Neuronal stem cell (in vitro differentiated cells): ENCODE measurements around the gene WNT6.

Experiments
- DNase-seq: peaks from one replicate; pipeline ENCODE4 v3.0.0-alpha.2; 2013; ENCODE audit warnings: low spot score
- H2AFZ ChIP-seq: one replicate; pipeline ENCODE4 v1.6.1; 2013; ENCODE audit warnings: mild to moderate bottlenecking, low read length, inconsistent platforms
- H2AK5ac ChIP-seq: 2 replicates; pipeline ENCODE4 v1.6.1; 2013; ENCODE audit warnings: low read depth, mild to moderate bottlenecking, inconsistent platforms, low read length, moderate library complexity, mixed read lengths
- H2BK120ac ChIP-seq: 2 replicates; pipeline ENCODE4 v1.6.1; 2013; ENCODE audit warnings: low read depth, mild to moderate bottlenecking, inconsistent platforms, low read length, moderate library complexity, mixed read lengths
- H2BK12ac ChIP-seq: one replicate; pipeline ENCODE4 v1.6.1; 2013; ENCODE audit warnings: low read length, inconsistent platforms
- H2BK15ac ChIP-seq: 2 replicates; pipeline ENCODE4 v1.6.1; 2013; ENCODE audit warnings: mild to moderate bottlenecking, low read length, inconsistent platforms, mixed read lengths
- H2BK5ac ChIP-seq: one replicate; pipeline ENCODE4 v1.6.1; 2013; ENCODE audit warnings: inconsistent platforms, mild to moderate bottlenecking, low read length, moderate library complexity
- H3K14ac ChIP-seq: one replicate; pipeline ENCODE4 v1.6.1; 2013; ENCODE audit warnings: low read length, inconsistent platforms
- H3K18ac ChIP-seq: 2 replicates; pipeline ENCODE4 v1.6.1; 2013; ENCODE audit warnings: low read length, inconsistent platforms
- H3K23ac ChIP-seq: 2 replicates; pipeline ENCODE4 v1.6.1; 2013; ENCODE audit warnings: low read depth, mild to moderate bottlenecking, mixed read lengths, low read length, inconsistent platforms; ENCODE audit not compliant: poor library complexity
- H3K27ac ChIP-seq: replicated peaks from 3 replicates; pipeline ENCODE4 v1.5.1; 2013; ENCODE audit warnings: low read length, inconsistent platforms
- H3K27me3 ChIP-seq, 3 experiments: 2 replicates each; pipeline ENCODE4 v1.6.1; 2013; ENCODE audit warnings: low read length in 3 of 3, mild to moderate bottlenecking in 2 of 3, inconsistent platforms in 1 of 3, low read depth in 1 of 3, mixed read lengths in 1 of 3, moderate library complexity in 1 of 3; ENCODE audit not compliant: control insufficient read depth in 3 of 3, insufficient read depth in 3 of 3
- H3K36me3 ChIP-seq, 2 donors: replicated peaks in 1 of 2; 2 replicates each; pipeline ENCODE4 v1.6.1; 2013; ENCODE audit warnings: low read length in 2 of 2; ENCODE audit not compliant: control insufficient read depth in 2 of 2, insufficient read depth in 2 of 2
- H3K4ac ChIP-seq: 2 replicates; pipeline ENCODE4 v1.6.1; 2013; ENCODE audit warnings: inconsistent platforms, mild to moderate bottlenecking, low read length, moderate library complexity
- H3K4me1 ChIP-seq, 2 donors: 1 replicate in 1 of 2; 2 replicates in 1 of 2; pipeline ENCODE4 v1.6.1; 2013; ENCODE audit warnings: low read length in 2 of 2, low read depth in 1 of 2; ENCODE audit not compliant: control insufficient read depth in 2 of 2, insufficient read depth in 1 of 2
- H3K4me2 ChIP-seq: one replicate; pipeline ENCODE4 v1.6.1; 2013; ENCODE audit warnings: mild to moderate bottlenecking, low read length, inconsistent platforms; ENCODE audit not compliant: insufficient read depth, poor library complexity, severe bottlenecking
- H3K4me3 ChIP-seq, 2 donors: 2 replicates each; pipeline ENCODE4 v1.5.1; 2013; ENCODE audit warnings: low read length in 2 of 2, mild to moderate bottlenecking in 2 of 2, inconsistent platforms in 1 of 2, moderate library complexity in 1 of 2
- H3K79me1 ChIP-seq: one replicate; pipeline ENCODE4 v1.6.1; 2013; ENCODE audit warnings: low read depth, mild to moderate bottlenecking, inconsistent platforms, low read length, moderate library complexity
- H3K9ac ChIP-seq: one replicate; pipeline ENCODE4 v1.6.1; 2013; ENCODE audit warnings: mild to moderate bottlenecking, low read depth, low read length, inconsistent platforms; ENCODE audit not compliant: poor library complexity
- H3K9me3 ChIP-seq, 2 donors: replicated peaks in 1 of 2; 2 replicates each; pipeline versions ENCODE3 to v1.6.1; 2013; ENCODE audit warnings: low read length in 2 of 2, mild to moderate bottlenecking in 2 of 2, inconsistent platforms in 1 of 2, low read depth in 1 of 2, mixed read lengths in 1 of 2, moderate library complexity in 1 of 2; ENCODE audit not compliant: control insufficient read depth in 2 of 2, insufficient read depth in 1 of 2
- H4K8ac ChIP-seq: one replicate; pipeline ENCODE4 v1.6.1; 2013; ENCODE audit warnings: low read depth, mild to moderate bottlenecking, inconsistent platforms, low read length, moderate library complexity
- H4K91ac ChIP-seq: one replicate; pipeline ENCODE4 v1.6.1; 2013; ENCODE audit warnings: low read length, low read depth, mild to moderate bottlenecking, inconsistent platforms; ENCODE audit not compliant: poor library complexity
- WGBS, 2 donors: extraction: QIAGEN DNeasy Blood & Tissue Kit; methylation state at CpG; one replicate each; pipeline ENCODE4 v1.1.7; 2013; ENCODE audit warnings: missing lambda C conversion rate in 2 of 2, mixed read lengths in 1 of 2; ENCODE audit not compliant: insufficient read length in 2 of 2, insufficient replicate concordance in 1 of 2; ENCODE audit errors: extremely low coverage in 2 of 2; 5-methylcytosine and 5-hydroxymethylcytosine counted together

Gene WNT6

GRCh38 chr2:218885981-218886947 lies 26.7 kb downstream of the WNT6 start:
- H4K8ac ChIP-seq, result no peak overlapping the region
- no peaks in the 10 kb centered on the region for H3K79me1 ChIP-seq
- no peaks in the 10 kb centered on the region for H3K36me3 ChIP-seq
- H3K14ac ChIP-seq, result no peak overlapping the region
- H3K23ac ChIP-seq, result no peak overlapping the region
- H2AFZ ChIP-seq, result no peak overlapping the region
- no peak overlapping the region for H2BK15ac ChIP-seq
- no peak overlapping the region for H3K4me2 ChIP-seq
- DNase-seq, result no peak
- peak overlapping the region; percentile 35 for H3K18ac ChIP-seq
- H2AK5ac ChIP-seq, result no peak overlapping the region
- no peak overlapping the region for H2BK5ac ChIP-seq
- H3K27ac ChIP-seq, result no peak overlapping the region
- H2BK120ac ChIP-seq, result no peak overlapping the region
- WGBS, 2 donors, result no CpG with 5 or more reads among the region's 12 CpGs
- peaks cover 14 to 91% (median 68%) of the 10 kb centered on the region in 3 experiments for H3K27me3 ChIP-seq
- peaks cover 4% of the 10 kb centered on the region in 2 donors for H3K4me1 ChIP-seq
- no peak overlapping the region for H3K9ac ChIP-seq
- no peak overlapping the region for H3K4me3 ChIP-seq
- no peak overlapping the region for H3K4ac ChIP-seq
- H2BK12ac ChIP-seq, result no peak overlapping the region
- H4K91ac ChIP-seq, result no peak overlapping the region
- H3K9me3 ChIP-seq, result no peaks in the 10 kb centered on the region

GRCh38 chr2:218887079-218887478 lies 27.5 kb downstream of the WNT6 start:
- WGBS, 2 donors, result no CpG with 5 or more reads among the region's 3 CpGs
- H3K79me1 ChIP-seq, result no peaks in the 10 kb centered on the region
- H2BK120ac ChIP-seq, result no peak overlapping the region
- no peaks in the 10 kb centered on the region for H3K36me3 ChIP-seq
- no peak overlapping the region for H3K9ac ChIP-seq
- no peak overlapping the region for H4K8ac ChIP-seq
- H2BK15ac ChIP-seq, result no peak overlapping the region
- no peak overlapping the region for H3K27ac ChIP-seq
- no peak overlapping the region for H3K4me3 ChIP-seq
- no peak overlapping the region for H3K23ac ChIP-seq
- H2AFZ ChIP-seq, result no peak overlapping the region
- H3K4me1 ChIP-seq, result peaks cover 4% of the 10 kb centered on the region in 2 donors
- H3K4me2 ChIP-seq, result no peak overlapping the region
- no peaks in the 10 kb centered on the region for H3K9me3 ChIP-seq
- no peak overlapping the region for H3K18ac ChIP-seq
- no peak overlapping the region for H4K91ac ChIP-seq
- peaks cover 12 to 91% (median 68%) of the 10 kb centered on the region in 3 experiments for H3K27me3 ChIP-seq
- no peak overlapping the region for H3K4ac ChIP-seq
- H2BK5ac ChIP-seq, result no peak overlapping the region
- H2AK5ac ChIP-seq, result no peak overlapping the region
- no peak for DNase-seq
- no peak overlapping the region for H3K14ac ChIP-seq
- H2BK12ac ChIP-seq, result no peak overlapping the region

GRCh38 chr2:218888341-218888740 lies 28.7 kb downstream of the WNT6 start:
- Histone ChIP-seq H3K79me1 (no peaks in the 10 kb centered on the region), H2BK5ac (no peak overlapping the region), H3K4me2 (no peak overlapping the region), H3K18ac (no peak overlapping the region), H4K8ac (no peak overlapping the region), H2BK12ac (no peak overlapping the region), H2BK120ac (no peak overlapping the region), H3K14ac (no peak overlapping the region), H2AK5ac (no peak overlapping the region), H3K4me3 (no peak overlapping the region), H2BK15ac (no peak overlapping the region), H3K4me1 (peaks cover 3 to 6% of the 10 kb centered on the region in 2 donors), H3K36me3 (no peaks in the 10 kb centered on the region), H3K27me3 (peaks cover 14 to 91% (median 69%) of the 10 kb centered on the region in 3 experiments), H4K91ac (no peak overlapping the region), H3K9me3 (peaks cover 0 to 1% of the 10 kb centered on the region in 2 donors), H3K23ac (peak overlapping the region; percentile 31), H3K27ac (no peak overlapping the region), H3K9ac (no peak overlapping the region), H2AFZ (no peak overlapping the region), H3K4ac (no peak overlapping the region)
- DNase-seq, result no peak
- no CpG with 5 or more reads among the region's 5 CpGs for WGBS, 2 donors

GRCh38 chr2:218889937-218890336 lies 30.3 kb downstream of the WNT6 start:
- Histone ChIP-seq H2BK12ac (peak overlapping the region; percentile 75), H3K4me3 (peak overlapping the region in 1 of 2 donors; percentile 36), H3K27me3 (peaks cover 23 to 93% (median 71%) of the 10 kb centered on the region in 3 experiments)

More at GRCh38 chr2:218889937-218890336, 30.3 kb downstream of the WNT6 start:
- Histone ChIP-seq H3K36me3 (no peaks in the 10 kb centered on the region), H3K23ac (peak overlapping the region; percentile 56), H4K91ac (no peak overlapping the region), H3K9me3 (peaks cover 0 to 6% of the 10 kb centered on the region in 2 donors), H3K27ac (no peak overlapping the region), H2AFZ (no peak overlapping the region), H3K79me1 (no peaks in the 10 kb centered on the region), H3K14ac (peak overlapping the region; percentile 42), H2BK120ac (no peak overlapping the region), H2BK15ac (no peak overlapping the region), H3K4me2 (no peak overlapping the region), H2AK5ac (no peak overlapping the region), H3K4me1 (peaks cover 3 to 6% of the 10 kb centered on the region in 2 donors), H3K4ac (no peak overlapping the region), H3K9ac (no peak overlapping the region), H2BK5ac (no peak overlapping the region), H4K8ac (no peak overlapping the region), H3K18ac (no peak overlapping the region)
- WGBS, 2 donors, result no CpG with 5 or more reads among the region's 23 CpGs
- no peak for DNase-seq
